HG03439 (cell line): Measurements from ENCODE around the gene RNU6-7.
A peak's percentile ranks its signal among the peaks of the same experiment; 100 is the strongest.

Experiments
- ATAC-seq: cut with Tn5 transposase; IDR thresholded peaks from one replicate; pipeline ENCODE4 v1.9.1; 2021; ENCODE audit warnings: mild to moderate bottlenecking, moderate library complexity; ENCODE audit not compliant: unreplicated experiment

Gene RNU6-7

DNA sequence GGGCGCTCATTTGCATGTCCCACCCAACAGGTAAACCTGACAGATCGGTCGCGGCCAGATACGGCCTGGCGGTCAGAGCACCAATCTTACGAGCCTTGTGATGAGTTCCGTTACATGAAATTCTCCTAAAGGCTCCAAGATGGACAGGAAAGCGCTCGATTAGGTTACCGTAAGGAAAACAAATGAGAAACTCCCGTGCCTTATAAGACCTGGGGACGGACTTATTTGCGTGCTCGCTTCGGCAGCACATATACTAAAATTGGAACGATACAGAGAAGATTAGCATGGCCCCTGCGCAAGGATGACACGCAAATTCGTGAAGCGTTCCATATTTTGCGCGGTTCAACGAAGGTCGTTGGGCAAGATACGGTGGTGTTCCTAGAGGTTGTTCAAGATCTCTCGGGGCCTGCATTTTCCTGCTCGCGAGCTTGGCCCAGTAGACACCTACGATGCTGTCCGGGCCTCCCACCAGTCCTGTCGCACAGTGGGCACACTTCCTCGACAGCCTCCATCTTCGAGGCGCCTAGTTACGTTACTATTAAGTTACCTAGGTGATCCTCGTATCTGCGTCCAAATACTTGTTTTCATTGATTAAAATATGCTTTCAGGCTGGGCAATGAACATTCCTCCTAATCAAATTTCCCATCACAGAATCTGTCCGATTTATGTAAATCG is at the start of gene RNU6-7:
TSS of gene RNU6-7 (plus strand) at position 230 of the 675 bp plus-strand sequence.
- ATAC-seq, result no peak

DNA sequence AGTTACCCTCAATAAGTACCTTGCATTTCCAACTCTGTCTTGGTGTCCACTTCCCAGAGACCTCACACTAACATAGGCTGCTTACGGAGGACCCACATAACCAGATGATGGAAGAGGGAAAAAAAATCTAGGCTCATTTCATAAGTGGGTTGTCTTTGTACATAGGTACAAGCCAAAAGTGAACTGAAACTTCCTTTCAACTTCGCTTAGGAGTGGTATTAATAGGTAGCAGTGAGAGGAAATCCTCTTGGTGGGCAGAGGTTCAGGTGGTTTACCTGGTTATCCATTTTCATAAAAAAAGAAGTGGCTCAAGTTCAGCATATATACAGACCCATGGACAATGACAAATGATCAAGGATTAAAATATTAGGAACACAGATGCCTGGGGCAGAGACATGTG is 35.8 kb upstream of the RNU6-7 start:
- ATAC-seq, result no peak

DNA sequence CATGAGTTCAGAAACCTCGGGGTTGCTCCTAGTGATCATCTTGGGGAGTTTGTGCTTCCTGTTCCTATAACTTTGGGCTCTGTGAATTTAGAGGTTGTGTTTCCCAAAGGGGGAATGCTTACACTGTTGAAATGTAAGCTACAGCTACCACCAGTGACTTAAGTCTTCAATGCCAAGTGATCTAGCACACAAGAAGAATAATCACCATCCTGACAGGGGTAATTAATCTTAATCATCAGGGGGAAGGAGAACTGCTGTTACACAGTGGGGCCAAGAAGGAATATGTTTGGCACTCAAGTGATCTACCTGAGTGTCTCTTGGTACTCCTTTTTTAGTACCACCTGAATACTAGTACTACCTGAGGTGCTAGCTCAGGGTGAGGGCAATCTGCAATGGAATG is 34.9 kb upstream of the RNU6-7 start:
- no peak for ATAC-seq

DNA sequence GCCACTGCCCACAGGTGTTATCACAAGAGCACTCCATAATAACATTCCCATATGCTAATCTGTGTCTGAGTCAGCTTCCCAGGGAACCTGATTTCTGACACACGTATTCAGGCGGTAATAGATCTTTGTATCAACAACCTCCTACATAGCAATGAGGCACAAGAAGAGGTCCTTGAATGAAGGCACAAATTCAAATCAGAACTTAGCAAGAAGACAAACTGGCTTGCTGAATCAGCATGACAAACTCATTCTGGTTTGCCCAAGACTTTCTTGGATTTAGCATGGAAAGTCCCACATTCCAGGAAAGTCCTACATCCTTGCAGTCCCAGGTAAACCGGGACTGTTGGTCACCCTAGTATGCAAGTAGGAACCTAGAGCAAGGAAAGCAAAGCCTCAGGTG is 33.9 kb upstream of the RNU6-7 start:
- no peak for ATAC-seq

DNA sequence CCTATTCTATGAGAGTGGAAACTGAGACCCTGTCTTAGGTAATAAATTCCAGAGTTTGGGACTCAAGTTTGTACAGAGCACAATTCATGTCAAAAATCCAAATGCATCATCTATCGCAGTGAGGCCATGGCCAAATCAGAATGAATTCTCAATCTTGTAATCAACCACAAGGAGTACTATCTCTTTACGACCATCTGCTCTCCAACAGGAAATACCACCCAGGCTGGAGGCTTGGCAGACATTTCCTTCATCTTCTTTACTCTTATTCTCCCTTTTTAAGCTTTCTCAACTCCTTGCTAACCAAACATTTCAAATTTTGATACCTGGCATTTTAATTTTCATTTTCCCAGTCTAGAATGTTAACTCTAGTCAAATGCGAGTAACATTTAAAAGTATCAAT is 32.7 kb upstream of the RNU6-7 start:
- no peak for ATAC-seq

DNA sequence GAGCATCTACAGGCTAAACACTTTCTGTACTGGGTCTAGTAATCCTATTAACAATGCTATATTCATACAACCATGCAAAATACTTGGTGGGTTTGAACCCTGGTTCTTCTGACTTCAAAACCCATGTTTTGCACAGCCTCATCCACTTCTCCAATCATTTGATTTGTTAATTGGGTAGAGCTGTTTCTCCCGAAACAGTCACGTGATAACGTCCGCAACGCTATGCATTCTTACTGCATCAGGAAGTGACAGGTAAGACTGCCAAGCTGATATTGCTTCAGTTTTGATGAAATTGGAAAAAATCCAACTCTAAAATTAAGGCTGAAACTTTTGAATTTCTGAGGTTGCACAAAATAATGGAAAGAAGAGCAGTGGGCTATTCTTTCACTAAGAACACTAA is 30.4 kb upstream of the RNU6-7 start:
- no peak for ATAC-seq

DNA sequence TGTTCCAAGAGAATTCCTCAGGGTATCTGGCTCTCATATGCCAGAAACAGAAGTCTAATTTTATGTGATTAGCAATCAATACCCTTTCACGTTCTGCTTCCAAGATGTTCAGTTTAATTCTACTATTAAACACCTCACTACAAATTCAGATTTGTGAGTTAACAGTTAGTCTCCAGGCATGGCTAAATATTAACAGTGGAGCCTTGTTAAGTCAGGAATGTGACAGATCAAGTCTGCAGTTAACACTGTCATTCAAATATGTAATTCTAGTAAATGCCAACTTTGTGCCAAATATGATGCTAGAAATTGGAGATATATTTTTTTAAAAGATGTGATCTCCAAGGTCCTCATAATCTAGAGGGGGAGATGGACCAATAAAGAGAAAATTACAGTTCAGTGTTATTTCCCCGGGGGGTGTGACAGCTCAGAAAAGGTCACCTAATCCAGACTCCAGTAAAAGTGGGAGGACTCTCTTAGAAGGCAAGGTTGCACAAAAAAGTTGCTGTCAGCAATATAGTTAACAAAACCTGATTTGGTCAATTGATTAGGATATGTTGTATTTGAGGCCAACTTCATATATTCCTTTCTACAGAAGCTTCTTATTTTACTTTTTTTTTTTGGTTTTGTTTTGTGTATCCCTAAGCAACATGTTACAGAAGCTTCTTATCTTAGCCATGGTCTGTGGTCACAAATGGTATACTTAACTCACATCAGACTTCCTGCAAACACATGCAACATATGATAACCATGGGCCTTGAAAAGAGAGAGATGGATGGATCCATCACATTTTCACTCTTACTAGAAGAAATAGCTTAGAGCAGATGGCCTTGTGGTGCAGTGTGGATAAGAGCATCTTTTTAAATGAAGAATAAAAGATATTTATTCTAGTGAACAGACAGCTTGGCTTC is 18.4 kb upstream of the RNU6-7 start:
- no peak for ATAC-seq

DNA sequence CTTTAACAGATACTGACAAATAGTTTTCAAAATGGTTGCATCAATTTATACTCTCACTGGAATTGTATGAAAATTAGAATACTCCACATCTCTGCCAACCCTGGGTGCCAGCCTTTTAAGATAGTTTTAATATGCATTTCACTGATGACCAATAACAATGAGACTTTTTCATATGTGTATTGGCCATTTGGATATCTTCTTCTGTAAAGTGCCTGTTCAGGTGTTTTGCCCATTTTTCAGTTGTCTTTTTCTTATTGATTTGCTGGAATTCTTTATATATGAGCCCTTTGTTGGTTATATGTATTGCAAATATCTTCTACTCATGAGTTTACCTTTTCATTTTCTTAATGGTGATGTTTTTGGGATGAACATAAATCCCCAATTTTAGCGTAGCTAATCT is 16.7 kb upstream of the RNU6-7 start:
- ATAC-seq, result no peak

DNA sequence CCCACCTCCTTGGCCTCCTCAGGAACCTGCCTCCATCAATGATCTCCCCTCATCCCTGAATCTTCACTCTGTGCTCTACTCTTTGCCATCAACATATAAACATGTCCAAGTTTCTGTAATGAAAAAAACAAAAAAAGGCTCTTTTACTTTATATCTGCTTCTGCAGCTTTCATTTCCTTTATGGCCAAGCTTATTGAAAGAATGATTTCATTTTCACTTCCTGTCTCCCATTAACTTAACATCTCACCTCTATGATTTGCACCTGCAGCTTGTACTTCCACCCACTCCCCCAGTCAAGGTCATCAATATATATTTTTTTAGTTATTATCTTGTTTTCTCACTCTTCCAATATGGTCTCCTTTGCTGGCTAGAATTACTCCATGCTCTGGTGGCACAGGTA is 15.6 kb upstream of the RNU6-7 start:
- ATAC-seq, result no peak

DNA sequence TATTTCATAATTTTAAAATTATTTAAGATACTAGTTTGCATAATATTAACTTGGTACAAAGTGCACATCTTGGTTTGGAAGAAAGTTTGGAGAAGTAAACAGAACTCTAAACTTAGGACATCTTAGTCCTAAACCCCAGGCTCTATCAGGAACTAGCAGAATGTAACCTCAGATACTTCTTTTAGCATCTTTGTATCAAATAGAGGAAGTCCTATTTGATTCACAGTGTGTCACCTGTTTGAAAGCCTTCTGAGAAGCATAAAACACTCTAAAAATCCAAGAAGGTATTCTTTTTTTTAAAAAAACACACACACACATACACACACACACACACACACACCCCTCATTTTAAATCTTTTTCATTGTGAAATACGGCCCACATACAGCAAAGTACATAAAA is 12.0 kb upstream of the RNU6-7 start:
- ATAC-seq, result no peak

DNA sequence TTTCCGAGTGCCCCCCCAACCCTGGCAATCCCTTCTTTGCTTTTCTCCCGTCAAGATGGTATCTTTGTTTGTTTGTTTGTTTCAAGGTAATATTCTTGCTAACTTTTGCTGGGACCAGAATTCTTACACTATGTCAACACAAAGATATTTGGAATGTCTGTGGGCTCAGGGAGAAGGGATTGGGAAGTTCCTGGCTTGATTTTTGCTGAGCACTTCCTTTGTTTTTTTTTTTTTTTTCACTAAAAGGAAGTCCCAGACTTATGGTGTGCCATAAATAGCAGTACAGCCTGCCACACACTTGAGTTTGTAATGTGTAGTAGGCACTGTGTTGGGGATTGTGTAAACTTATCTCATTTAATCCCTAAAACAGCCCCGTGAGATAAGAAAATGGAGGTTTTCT is 11.2 kb upstream of the RNU6-7 start:
- ATAC-seq, result no peak

DNA sequence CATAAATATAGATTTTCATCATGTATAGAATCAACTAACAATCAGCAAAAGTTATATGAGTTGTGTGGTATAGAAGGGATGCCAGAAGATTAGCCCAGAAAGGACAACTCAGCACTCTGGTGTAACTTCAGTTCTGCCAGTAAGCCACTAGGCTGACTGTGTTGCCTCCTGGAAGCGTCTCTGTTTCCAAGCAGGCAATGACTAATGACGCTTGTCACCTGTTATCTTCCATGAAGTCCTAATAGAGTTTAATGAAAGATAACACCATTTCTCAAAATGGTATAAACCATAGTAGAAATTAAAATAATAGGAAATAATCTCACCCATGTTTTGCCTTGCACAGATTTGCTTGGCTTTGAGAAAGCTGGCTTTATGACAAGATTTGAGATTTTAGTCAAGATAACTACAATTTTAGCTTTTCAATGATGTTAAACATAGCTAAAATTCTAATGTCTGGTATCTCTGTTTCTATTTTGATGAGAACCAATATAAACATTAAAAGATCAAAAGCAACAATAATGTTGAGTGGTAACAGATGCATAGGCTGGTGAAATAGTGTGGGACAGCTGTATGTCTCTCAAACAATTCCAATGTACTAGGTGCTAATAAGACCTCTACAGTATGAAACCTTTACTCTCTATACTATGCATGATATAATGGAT is 9.0 kb upstream of the RNU6-7 start:
- no peak for ATAC-seq

DNA sequence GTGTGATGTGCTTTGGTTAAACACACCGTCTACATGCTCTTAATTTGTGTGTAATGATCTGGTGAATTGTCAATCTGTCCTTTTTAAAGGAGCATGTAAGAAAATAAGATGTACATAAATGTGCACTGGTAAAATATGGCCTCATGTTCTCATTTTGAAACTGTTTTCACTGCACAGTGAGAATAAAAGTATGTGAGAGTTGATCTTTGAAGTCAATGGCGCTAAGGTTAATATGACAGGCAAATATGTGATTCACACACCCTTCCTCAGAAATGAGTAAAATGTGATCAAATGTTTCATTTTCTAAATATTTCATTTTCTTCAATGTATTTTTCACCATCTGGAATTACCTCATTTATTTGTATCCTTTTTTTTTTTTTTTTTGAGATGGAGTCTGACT is 8.3 kb upstream of the RNU6-7 start:
- no peak for ATAC-seq

DNA sequence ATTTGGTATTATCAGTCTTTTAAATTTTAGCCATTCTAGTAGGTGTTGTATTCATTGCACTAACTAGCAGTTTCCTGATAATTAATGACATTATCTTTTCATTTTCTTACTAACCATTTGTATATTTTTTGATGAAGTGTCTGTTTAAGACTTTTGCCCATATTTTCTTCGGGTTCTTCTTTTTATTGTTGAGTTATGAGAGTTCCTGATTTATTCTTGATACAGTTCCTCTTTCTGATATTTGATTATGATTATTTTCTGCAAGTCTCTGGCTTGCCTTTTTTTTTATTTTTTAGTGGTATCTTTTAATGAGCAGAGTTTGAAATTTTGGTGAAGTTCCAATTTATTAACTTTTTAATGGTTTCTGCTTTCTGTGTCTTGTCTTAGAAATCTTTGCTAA is 6.2 kb upstream of the RNU6-7 start:
- no peak for ATAC-seq

DNA sequence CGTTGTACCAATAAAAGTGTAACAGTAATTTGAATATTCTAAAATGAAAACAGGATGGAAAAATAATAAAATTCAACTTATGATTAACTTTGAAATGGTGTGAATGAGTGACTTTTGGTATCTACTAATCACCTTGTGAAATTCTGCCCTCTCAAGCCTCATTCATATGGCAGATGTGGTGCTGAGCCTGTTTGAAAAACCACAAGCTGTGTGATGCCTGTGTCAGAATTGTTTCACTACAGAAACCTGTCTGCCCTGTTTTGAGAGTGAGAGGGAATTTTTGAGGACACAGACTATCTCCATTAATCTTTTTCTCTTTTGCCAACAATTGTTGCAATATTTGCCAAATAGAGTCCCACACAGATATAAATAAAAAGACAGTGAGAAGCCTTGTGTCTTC is 3.9 kb upstream of the RNU6-7 start:
- no peak for ATAC-seq

DNA sequence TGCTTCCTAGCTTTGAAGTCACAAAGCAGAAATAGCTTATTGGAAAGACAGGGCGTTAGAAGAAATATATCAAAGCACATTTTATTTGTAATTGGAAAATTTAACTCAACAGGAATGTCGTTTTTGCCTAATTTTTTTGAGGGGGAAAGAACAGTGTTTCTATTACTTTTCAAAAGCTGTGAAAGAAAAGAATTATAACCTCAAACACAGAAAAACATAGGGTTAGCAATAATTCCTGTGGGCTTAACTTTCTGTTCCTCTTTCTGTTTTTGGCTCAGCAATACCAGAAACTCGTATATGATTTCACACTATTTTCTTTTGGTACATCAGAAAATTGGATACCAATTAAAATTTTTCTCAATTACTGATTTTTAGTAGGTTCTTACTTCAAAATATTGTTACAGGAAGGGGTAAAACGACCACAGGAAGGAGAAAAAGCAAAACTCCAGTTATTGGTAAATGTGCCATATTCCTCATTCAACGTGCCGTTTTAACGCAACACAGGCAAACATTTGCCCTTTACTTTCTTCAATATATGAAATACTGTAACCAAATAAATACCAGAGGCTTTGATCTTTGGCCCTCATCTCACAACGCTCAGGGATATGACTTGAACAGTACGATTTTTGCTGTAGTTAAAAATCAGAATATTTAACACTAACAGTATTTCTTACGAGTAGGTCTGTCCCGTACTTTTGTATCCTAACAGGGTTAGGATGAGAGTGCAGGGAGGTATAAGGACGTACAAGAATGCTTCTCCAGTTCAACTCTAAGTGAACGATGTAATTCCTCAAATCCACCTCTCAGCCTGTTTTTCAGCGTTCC is 1.3 kb upstream of the RNU6-7 start:
- ATAC-seq, result no peak

DNA sequence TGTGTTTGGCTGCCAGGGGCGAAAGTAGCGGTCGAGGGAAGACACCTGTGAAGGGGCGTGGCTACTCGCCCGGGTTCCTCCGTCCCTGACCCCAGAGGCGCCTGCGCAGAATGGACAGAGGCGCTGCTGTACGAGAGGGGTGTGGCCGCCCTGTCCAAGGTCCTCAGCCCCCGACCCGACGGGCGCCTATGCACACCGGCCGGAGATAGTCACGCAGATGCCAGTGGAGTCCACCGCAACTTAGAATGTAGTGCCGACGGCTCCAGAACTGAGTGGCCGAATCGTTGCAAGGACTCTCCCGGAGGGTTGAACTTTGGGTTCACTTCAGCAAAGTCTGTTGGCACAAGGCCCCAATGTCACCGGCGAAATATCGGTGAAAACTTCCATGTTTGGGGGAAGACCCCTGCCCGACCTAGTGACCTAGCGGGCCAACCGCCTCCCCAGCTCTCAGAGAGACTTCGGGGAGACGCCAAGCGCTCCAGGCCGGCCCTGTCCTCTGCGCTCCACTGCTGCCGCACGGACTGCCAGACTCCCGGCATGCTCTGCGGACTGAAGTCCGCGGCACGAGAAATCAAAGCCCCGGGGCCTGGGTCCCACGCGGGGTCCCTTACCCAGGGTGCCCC is 541 bp upstream of the RNU6-7 start:
- peak; percentile 54 for ATAC-seq

DNA sequence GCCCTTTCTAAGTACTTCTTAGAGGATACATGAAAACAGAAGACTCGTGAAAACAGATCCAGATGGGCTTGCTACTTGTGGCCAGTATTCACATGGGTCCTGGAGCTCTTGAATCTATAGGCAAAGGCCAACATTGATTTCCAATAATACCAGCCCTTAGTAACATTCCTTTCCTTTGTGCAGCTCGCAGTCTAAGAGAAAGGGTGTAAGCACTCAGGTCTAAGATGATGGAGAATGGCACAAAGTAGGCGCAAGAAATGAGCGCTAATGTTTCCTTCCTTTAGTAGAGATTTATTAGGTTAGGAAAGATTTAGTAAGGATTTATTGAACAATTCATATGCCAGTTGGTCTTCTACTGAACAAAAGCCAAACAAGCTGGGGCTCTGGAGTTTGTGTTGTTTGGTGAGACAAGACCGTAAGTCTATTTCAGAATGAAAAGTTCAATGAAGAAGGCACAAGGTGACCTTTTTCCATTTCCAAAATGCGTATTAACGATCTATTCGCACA is 699 bp downstream of the RNU6-7 start:
- ATAC-seq, result no peak

DNA sequence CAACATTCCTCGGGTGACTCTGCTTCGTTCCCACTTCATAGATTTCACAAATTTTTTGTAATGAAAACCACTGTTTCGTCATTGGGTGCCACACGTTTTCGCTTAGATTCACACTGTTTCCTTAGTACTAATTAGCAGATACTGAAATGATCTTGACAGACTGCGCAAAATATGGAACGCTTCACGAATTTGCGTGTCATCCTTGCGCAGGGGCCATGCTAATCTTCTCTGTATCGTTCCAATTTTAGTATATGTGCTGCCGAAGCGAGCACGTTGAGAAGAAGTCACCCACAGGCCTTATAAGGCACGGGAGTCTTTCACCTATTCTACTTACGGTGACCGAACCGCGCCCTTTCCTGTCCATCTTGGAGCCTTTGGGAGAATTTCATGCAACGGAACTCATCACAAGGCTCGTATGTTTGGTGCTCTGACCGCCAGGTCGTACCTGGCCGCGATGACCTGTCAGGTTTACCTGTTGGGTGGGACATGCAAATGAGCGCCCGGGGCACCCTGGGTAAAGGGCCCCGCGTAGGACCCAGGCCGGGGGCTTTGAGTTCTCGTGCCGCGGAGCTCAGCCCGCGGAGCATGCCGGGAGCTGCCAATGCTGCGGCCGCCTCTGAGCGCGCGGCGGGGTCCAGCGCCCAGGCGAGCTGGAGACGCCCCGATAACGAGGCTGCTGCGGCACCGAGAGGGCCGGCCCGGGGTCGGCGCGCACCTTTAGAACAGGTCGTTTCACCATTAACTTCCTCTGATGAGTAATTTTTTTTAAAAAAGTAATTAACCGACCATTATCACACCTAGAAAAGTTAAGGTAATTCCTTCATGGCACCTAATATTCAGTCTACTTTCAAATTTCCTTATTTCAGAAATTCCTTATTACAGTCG is 1.4 kb downstream of the RNU6-7 start, which contains the start of gene RNU6-8:
TSS of gene RNU6-8 (minus strand) at position 272 of the 885 bp plus-strand sequence.
- peak; percentile 73 for ATAC-seq
